DOHH2 (cell line): ENCODE data around the gene RASAL3.

Experiments
- H3F3A ChIP-seq: fragments of 200-600 bp; sonication (generic), shearing (Covaris generic); 2 replicates; pipeline ENCODE4 v1.6.0; 2016; ENCODE audit warnings: antibody characterized with exemption, mild to moderate bottlenecking; ENCODE audit not compliant: control insufficient read depth, insufficient read depth
- H3K27ac ChIP-seq: fragments of 200-600 bp; sonication (generic); 2 replicates; pipeline ENCODE4 v1.5.1; 2014; ENCODE audit warnings: low read depth, mild to moderate bottlenecking, low read length, moderate library complexity
- H3K27me3 ChIP-seq: fragments of 200-600 bp; sonication (generic); 2 replicates; pipeline ENCODE4 v1.6.1; 2014; ENCODE audit warnings: mild to moderate bottlenecking, low read length, mixed read lengths; ENCODE audit not compliant: control insufficient read depth
- H3K36me3 ChIP-seq: fragments of 200-600 bp; sonication (generic); 2 replicates; pipeline ENCODE4 v1.6.1; 2014; ENCODE audit warnings: mild to moderate bottlenecking, low read length, moderate library complexity, mixed read lengths; ENCODE audit not compliant: control insufficient read depth
- H3K4me1 ChIP-seq: fragments of 200-600 bp; sonication (generic); 2 replicates; pipeline ENCODE4 v1.6.1; 2014; ENCODE audit warnings: mild to moderate bottlenecking, low read length, mixed read lengths; ENCODE audit not compliant: control insufficient read depth
- H3K4me2 ChIP-seq: fragments of 200-600 bp; sonication (generic); 2 replicates; pipeline ENCODE4 v1.6.0; 2014; ENCODE audit warnings: mild to moderate bottlenecking, low read length, moderate library complexity
- H3K4me3 ChIP-seq: fragments of 200-600 bp; sonication (generic); 2 replicates; pipeline ENCODE4 v1.5.1; 2014; ENCODE audit warnings: mild to moderate bottlenecking, low read length, mixed read lengths
- H3K79me2 ChIP-seq: fragments of 200-600 bp; sonication (generic); 2 replicates; pipeline ENCODE4 v1.6.1; 2014; ENCODE audit warnings: mild to moderate bottlenecking, low read length, mixed read lengths; ENCODE audit not compliant: control insufficient read depth
- H3K9me2 ChIP-seq: fragments of 200-600 bp; sonication (generic); replicated peaks from 2 replicates; pipeline ENCODE4 v1.6.1; 2014; ENCODE audit warnings: mild to moderate bottlenecking, low read length, mixed read lengths; ENCODE audit not compliant: control insufficient read depth
- H3K9me3 ChIP-seq: fragments of 200-600 bp; sonication (generic); 2 replicates; pipeline ENCODE4 v1.6.1; 2014; ENCODE audit warnings: antibody characterized with exemption, low read length, mixed read lengths; ENCODE audit not compliant: control insufficient read depth, insufficient read depth
- H4K20me1 ChIP-seq: fragments of 200-600 bp; sonication (generic); 2 replicates; pipeline ENCODE4 v1.6.0; 2014; ENCODE audit warnings: low read depth, mild to moderate bottlenecking, antibody characterized with exemption, low read length, moderate library complexity; ENCODE audit not compliant: control insufficient read depth, insufficient read depth
- CTCF ChIP-seq: fragments of 200-600 bp; sonication (generic); IDR thresholded peaks from one replicate; pipeline ENCODE4 v1.5.1; 2014; ENCODE audit warnings: antibody characterized with exemption, mild to moderate bottlenecking, low read depth, low read length; ENCODE audit not compliant: poor library complexity, severe bottlenecking
- EZH2phosphoT487 ChIP-seq: fragments of 200-600 bp; sonication (generic); IDR thresholded peaks from 2 replicates; pipeline ENCODE4 v1.6.1; 2017; ENCODE audit warnings: borderline replicate concordance, mild to moderate bottlenecking, antibody characterized with exemption, low read length, moderate library complexity, mixed read lengths

RASAL3 gene

GRCh38 chr19:15404097-15404779 is 60.1 kb downstream of the RASAL3 start:
- Histone ChIP-seq H3K4me3 (no peak overlapping the region), H3K79me2 (peaks cover 75% of the 10 kb centered on the region), H3K36me3 (peaks cover 83% of the 10 kb centered on the region), H3K4me1 (peaks cover 7% of the 10 kb centered on the region; the same call in 1 of the 2 replicates), H3F3A (no peaks in the 10 kb centered on the region), H3K9me3 (no peaks in the 10 kb centered on the region), H4K20me1 (peaks cover 10% of the 10 kb centered on the region; the same call in 1 of the 2 replicates), H3K27me3 (no peaks in the 10 kb centered on the region), H3K27ac (no peak overlapping the region), H3K4me2 (no peak overlapping the region), H3K9me2 (no peaks in the 10 kb centered on the region)
- no peak for TF ChIP-seq CTCF
- TF ChIP-seq EZH2phosphoT487: no peak

GRCh38 chr19:15403151-15403531 is 61.2 kb downstream of the RASAL3 start:
- no peaks in the 10 kb centered on the region for H3K9me3 ChIP-seq
- H3K36me3 ChIP-seq: peaks cover 87% of the 10 kb centered on the region
- no peaks in the 10 kb centered on the region for H3K9me2 ChIP-seq
- no peaks in the 10 kb centered on the region for H3K27me3 ChIP-seq
- peaks cover 65% of the 10 kb centered on the region for H3K79me2 ChIP-seq
- no peaks in the 10 kb centered on the region for H3F3A ChIP-seq
- peaks cover 10% of the 10 kb centered on the region; the same call in 1 of the 2 replicates for H4K20me1 ChIP-seq
- no peak for TF ChIP-seq CTCF
- no peak for TF ChIP-seq EZH2phosphoT487
- no peak overlapping the region for H3K4me3 ChIP-seq
- no peak overlapping the region for H3K27ac ChIP-seq
- H3K4me1 ChIP-seq: peaks cover 7% of the 10 kb centered on the region; the same call in 1 of the 2 replicates
- H3K4me2 ChIP-seq: no peak overlapping the region

GRCh38 chr19:15402411-15403150 is 61.8 kb downstream of the RASAL3 start:
- no peak overlapping the region for H3K4me2 ChIP-seq
- no peak for TF ChIP-seq CTCF
- no peak for TF ChIP-seq EZH2phosphoT487
- H3K36me3 ChIP-seq: peaks cover 87% of the 10 kb centered on the region

More at GRCh38 chr19:15402411-15403150, 61.8 kb downstream of the RASAL3 start:
- H3K9me2 ChIP-seq: no peaks in the 10 kb centered on the region
- H3F3A ChIP-seq: no peaks in the 10 kb centered on the region
- H3K4me1 ChIP-seq: peaks cover 7% of the 10 kb centered on the region; the same call in 1 of the 2 replicates
- no peak overlapping the region for H3K27ac ChIP-seq
- peaks cover 59% of the 10 kb centered on the region for H3K79me2 ChIP-seq
- peaks cover 10% of the 10 kb centered on the region; the same call in 1 of the 2 replicates for H4K20me1 ChIP-seq
- no peaks in the 10 kb centered on the region for H3K27me3 ChIP-seq
- H3K9me3 ChIP-seq: no peaks in the 10 kb centered on the region
- H3K4me3 ChIP-seq: no peak overlapping the region
